Heart right ventricle (tissue), 16 donors: Measurements from ENCODE around the gene SEC23B. TPM values are rescaled to one million over a fixed set of nuclear protein-coding genes. Genes with fewer than 3 reads are reported as not detected.
"Not testable (repeated sequence)": the region's sequence is repeated elsewhere in the genome, so short reads cannot be mapped to it uniquely, and the experiment has no call there.

ENCODE experiments used
- ATAC-seq, 8 donors: fragments of 200-7000 bp; cut with Tn5 transposase; one replicate each; pipeline ENCODE4 v1.9.1; 2020; ENCODE audit warnings: mild to moderate bottlenecking in 8 of 8, moderate library complexity in 8 of 8, moderate number of reproducible peaks in 1 of 8
- DNase-seq, 2 donors: peaks; one replicate each; pipeline ENCODE4 v3.0.0-alpha.2; 2020
- H3K27ac ChIP-seq, 10 donors: fragments of 200-600 bp; sonication (generic) in 2 of 10; one replicate each; pipeline versions ENCODE4 v1.5.0 to v1.8.0; 2020 to 2022; ENCODE audit warnings: mild to moderate bottlenecking in 3 of 10
- H3K27me3 ChIP-seq, 7 donors: fragments of 200-600 bp; one replicate each; pipeline ENCODE4 v1.8.0; 2021 to 2022; ENCODE audit warnings: mild to moderate bottlenecking in 2 of 7
- H3K36me3 ChIP-seq, 9 donors: fragments of 200-600 bp; sonication (generic) in 1 of 9; one replicate each; pipeline versions ENCODE4 v1.5.0 to v1.8.0; 2020 to 2022; ENCODE audit warnings: mild to moderate bottlenecking in 2 of 9
- H3K4me1 ChIP-seq, 9 donors: fragments of 200-600 bp; sonication (generic) in 1 of 9; one replicate each; pipeline versions ENCODE4 v1.5.0 to v1.8.0; 2020 to 2022; ENCODE audit warnings: mild to moderate bottlenecking in 4 of 9
- H3K4me3 ChIP-seq, 10 donors: fragments of 200-600 bp; sonication (generic) in 2 of 10; one replicate each; pipeline versions ENCODE4 v1.5.0 to v1.8.0; 2020 to 2022; ENCODE audit warnings: mild to moderate bottlenecking in 7 of 10, moderate library complexity in 2 of 10
- H3K9me3 ChIP-seq, 11 donors: fragments of 200-600 bp in 10 of 11; sonication (generic) in 2 of 11; one replicate each; pipeline versions ENCODE4 v1.5.0 to v1.8.0; 2013 to 2022; ENCODE audit warnings: mild to moderate bottlenecking in 2 of 11, control low read depth in 1 of 11, moderate library complexity in 1 of 11
- WGBS, 2 donors: extraction: QIAGEN DNeasy Blood & Tissue Kit; methylation state at CpG; one replicate each; pipeline ENCODE4 v1.1.7; 2013; ENCODE audit warnings: inconsistent platforms in 1 of 2; 5-methylcytosine and 5-hydroxymethylcytosine counted together
- intact Hi-C, 10 donors: fragments of 100-400 bp; cut with DNase I; formaldehyde crosslinking; loops; one replicate each; pipeline versions ENCODE4 v1.11.1 to v1.14.2; 2022
- polyA plus RNA-seq, 2 donors: library from polyadenylated mRNA; stranded (reverse); fragments of 200-250 nt; gene quantifications; one replicate each; pipeline ENCODE4 v1.2.3, GENCODE V29; 2013
- total RNA-seq, 10 donors: library from RNA; stranded (reverse); fragmentation: NEBNext Ultra II Directional in 3 of 10; extraction: Animal tissue kit (Norgen Biotek cat#: 25700) in 3 of 10; gene quantifications; one replicate each; pipeline versions ENCODE4 v1.2.1 to v1.2.4, GENCODE V29; 2021 to 2023
- TF ChIP-seq, protein P1 (sequence below), 9 donors: fragments of 200-600 bp; sonication (generic) in 2 of 9; IDR thresholded peaks; one replicate each; pipeline versions ENCODE4 v1.5.0 to v1.8.0; 2021 to 2022; ENCODE audit warnings: antibody characterized with exemption in 9 of 9, mild to moderate bottlenecking in 5 of 9, moderate library complexity in 1 of 9
- donor health status: Arrhythmogenic right ventricular cardiomyopathy.
- donor health status: ischemic (EF 13 %, LVEDD 7.1; RV severe dilation, severe dysfunction).
- donor health status: healthy with polysubstance abuse.
- donor health status: DM: no; HTN: yes; CAD: no.
- donor health status: DM: no; HTN: no; CAD: no.
- donor health status: ischemic (EF 25% LVEDD 6.9; RV normal size, moderate dysfunction).
- donor health status: ischemic (EF 25% LVEDD 5.7; RV mildly dilated, moderate dysfunction).
- donor health status: healthy.
- donor health status: DM: yes; HTN: yes; CAD: no.
- donor health status: Ischemic cardiomyopathy.
- donor health status: ischemic (EF 35%, LVEDD 5.7; RV mildly dilated, moderate dysfunction).
- donor health status: nonischemic (EF 11% LVEDD 7.7; RV severe dilation, severe dysfunction).
- donor health status: DM: yes; HTN: yes; CAD: no.
- donor health status: PGD.
- donor health status: ischemic (EF 29% LVEDD 5.4; RV normal size, mild dysfunction).
- donor health status: nonischemic (EF 23%, LVEDD 6.1; RV moderate dilation, normal function).

Gene SEC23B
- total and polyA plus RNA-seq, 12 donors = 2.6 to 20.5 (median 10.6) TPM

DNA sequence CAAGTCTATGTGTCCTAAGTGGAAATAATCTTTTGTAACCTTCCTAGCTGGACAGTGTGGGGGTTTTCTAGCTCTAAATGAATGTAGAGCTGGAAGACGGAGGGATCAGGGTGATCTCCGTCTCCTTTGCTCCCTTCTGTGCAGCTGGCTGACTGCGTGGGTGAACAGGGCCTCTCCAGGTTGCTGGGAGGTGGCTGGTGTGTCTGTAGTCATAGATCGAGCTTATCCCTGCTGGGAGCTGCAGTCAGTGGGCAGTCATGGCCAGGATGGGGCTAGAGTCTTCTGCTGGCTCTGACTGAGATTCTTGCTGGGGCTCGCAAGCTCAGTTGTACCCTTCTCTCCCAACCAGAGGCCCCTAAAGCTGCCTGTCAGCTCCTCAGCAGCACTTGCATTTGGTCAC lies 6.4 kb downstream of the SEC23B start:
- Histone ChIP-seq H3K4me1 (peaks cover 0 to 35% (median under 1%) of the 10 kb centered on the region in 9 donors), H3K4me3 (no peak overlapping the region), H3K36me3 (peaks cover 0 to 86% (median 25%) of the 10 kb centered on the region in 9 donors), H3K9me3 (no peaks in the 10 kb centered on the region), H3K27ac (no peak overlapping the region), H3K27me3 (no peaks in the 10 kb centered on the region)
- 87 to 94% methylated on average over 5 of the region's 5 CpGs for WGBS, 2 donors
- intact Hi-C loops = no loop called here
- TF ChIP-seq, protein P1, sequence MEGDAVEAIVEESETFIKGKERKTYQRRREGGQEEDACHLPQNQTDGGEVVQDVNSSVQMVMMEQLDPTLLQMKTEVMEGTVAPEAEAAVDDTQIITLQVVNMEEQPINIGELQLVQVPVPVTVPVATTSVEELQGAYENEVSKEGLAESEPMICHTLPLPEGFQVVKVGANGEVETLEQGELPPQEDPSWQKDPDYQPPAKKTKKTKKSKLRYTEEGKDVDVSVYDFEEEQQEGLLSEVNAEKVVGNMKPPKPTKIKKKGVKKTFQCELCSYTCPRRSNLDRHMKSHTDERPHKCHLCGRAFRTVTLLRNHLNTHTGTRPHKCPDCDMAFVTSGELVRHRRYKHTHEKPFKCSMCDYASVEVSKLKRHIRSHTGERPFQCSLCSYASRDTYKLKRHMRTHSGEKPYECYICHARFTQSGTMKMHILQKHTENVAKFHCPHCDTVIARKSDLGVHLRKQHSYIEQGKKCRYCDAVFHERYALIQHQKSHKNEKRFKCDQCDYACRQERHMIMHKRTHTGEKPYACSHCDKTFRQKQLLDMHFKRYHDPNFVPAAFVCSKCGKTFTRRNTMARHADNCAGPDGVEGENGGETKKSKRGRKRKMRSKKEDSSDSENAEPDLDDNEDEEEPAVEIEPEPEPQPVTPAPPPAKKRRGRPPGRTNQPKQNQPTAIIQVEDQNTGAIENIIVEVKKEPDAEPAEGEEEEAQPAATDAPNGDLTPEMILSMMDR (IDR thresholded peaks at IDR 0.05) = no peak
- DNase-seq (no peak), ATAC-seq (no peak)

- no peaks in the 10 kb centered on the region for H3K9me3 ChIP-seq
- no peak overlapping the region for H3K4me3 ChIP-seq
- DNase-seq = no peak
- no peaks in the 10 kb centered on the region for H3K27me3 ChIP-seq
- no peak for ATAC-seq
- peaks cover 0 to 81% (median 22%) of the 10 kb centered on the region in 9 donors for H3K36me3 ChIP-seq
- no peak overlapping the region for H3K27ac ChIP-seq
- peaks cover 0 to 19% (median 0%) of the 10 kb centered on the region in 9 donors for H3K4me1 ChIP-seq
- intact Hi-C loops = no loop called here
- TF ChIP-seq, protein P1 (IDR thresholded peaks at IDR 0.05) = no peak
Measured at GRCh38 chr20:18515973-18516372, 8.2 kb downstream of the SEC23B start.

GRCh38 chr20:18522066-18522465 lies 14.3 kb downstream of the SEC23B start:
- H3K27me3 ChIP-seq, H3K27ac ChIP-seq, H3K4me3 ChIP-seq, H3K4me1 ChIP-seq, DNase-seq, H3K9me3 ChIP-seq, ATAC-seq, intact Hi-C loops: not testable (repeated sequence)
- peaks cover 0 to 66% (median 27%) of the 10 kb centered on the region in 9 donors for H3K36me3 ChIP-seq
- whole genome bisulfite sequencing, 2 donors = 96 to 97% methylated on average over 9 of the region's 9 CpGs

- 83 to 90% methylated on average over 2 of the region's 2 CpGs for WGBS, 2 donors
- no peaks in the 10 kb centered on the region for H3K4me1 ChIP-seq
- TF ChIP-seq, protein P1 (IDR thresholded peaks at IDR 0.05) = no peak
- DNase-seq = no peak
- intact Hi-C loops = no loop called here
- no peaks in the 10 kb centered on the region for H3K27me3 ChIP-seq
- H3K27ac ChIP-seq = no peak overlapping the region
- no peak for ATAC-seq
- H3K4me3 ChIP-seq = no peak overlapping the region
- H3K36me3 ChIP-seq = peaks cover 0 to 66% (median 32%) of the 10 kb centered on the region in 9 donors
- H3K9me3 ChIP-seq = no peaks in the 10 kb centered on the region
Measured at GRCh38 chr20:18523066-18523465, 15.3 kb downstream of the SEC23B start.

GRCh38 chr20:18524646-18525045 lies 16.9 kb downstream of the SEC23B start:
- no peak overlapping the region for H3K4me3 ChIP-seq
- 97 to 100% methylated on average over 1 of the region's 1 CpG for WGBS, 2 donors
- DNase-seq (no peak), ATAC-seq (no peak)
- no peak overlapping the region for H3K27ac ChIP-seq
- TF ChIP-seq, protein P1 (IDR thresholded peaks at IDR 0.05) = no peak
- intact Hi-C loops = no loop called here
- peaks cover 0 to 81% (median 45%) of the 10 kb centered on the region in 9 donors for H3K36me3 ChIP-seq
- H3K9me3 ChIP-seq = no peaks in the 10 kb centered on the region
- no peaks in the 10 kb centered on the region for H3K27me3 ChIP-seq
- no peaks in the 10 kb centered on the region for H3K4me1 ChIP-seq

DNA sequence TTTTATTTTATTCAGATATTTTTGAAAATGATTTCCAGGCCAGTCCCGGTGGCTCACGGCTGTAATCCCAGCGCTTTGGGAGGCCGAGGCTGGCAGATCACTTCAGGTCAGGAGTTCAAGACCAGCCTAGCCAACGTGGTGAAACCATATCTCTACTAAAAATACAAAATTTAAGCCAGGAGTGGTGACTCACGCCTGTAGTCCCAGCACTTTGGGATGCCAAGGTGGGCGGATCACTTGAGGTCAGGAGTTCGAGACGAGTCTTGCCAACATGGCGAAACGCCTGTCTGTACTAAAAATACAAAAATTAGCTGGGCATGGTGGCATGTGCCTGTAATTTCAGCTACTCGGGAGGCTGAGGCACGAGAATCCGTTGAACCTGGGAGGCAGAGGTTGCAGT lies 19.0 kb downstream of the SEC23B start:
- H3K27ac ChIP-seq, DNase-seq, H3K4me3 ChIP-seq, H3K27me3 ChIP-seq, H3K4me1 ChIP-seq, H3K9me3 ChIP-seq, ATAC-seq, intact Hi-C loops: not testable (repeated sequence)
- WGBS, 2 donors = 81 to 84% methylated on average over 14 of the region's 14 CpGs
- H3K36me3 ChIP-seq = peaks cover 3 to 92% (median 59%) of the 10 kb centered on the region in 9 donors
